IPS-NIHi7 (cell line): Measurements from ENCODE around the gene ZNF107.
"Not testable (repeated sequence)": the region's sequence is repeated elsewhere in the genome, so short reads cannot be mapped to it uniquely, and the experiment has no call there.

Source experiments
- DNase-seq: peaks from one replicate; pipeline ENCODE4 v3.0.0; 2012; ENCODE audit warnings: mixed read lengths; ENCODE audit errors: extremely low spot score

The ZNF107 gene

DNA sequence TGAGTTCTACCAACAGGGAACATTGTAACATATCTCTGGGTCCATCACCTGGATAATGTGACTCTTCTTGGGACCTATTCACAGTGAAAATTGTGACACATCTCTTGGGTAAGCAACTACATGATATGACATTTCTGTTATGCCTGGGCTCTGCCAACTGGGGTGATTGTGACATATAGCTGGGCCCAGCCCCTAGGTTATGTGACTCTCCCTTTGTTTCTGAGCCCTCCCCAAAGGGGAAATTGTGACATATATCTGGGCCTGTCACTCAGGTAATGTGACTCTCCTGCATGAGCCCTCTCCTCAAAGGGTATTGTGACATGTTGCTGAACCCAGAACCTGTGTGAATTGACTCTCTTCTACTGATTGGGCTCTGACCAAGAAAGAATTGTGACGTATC, 22.4 kb upstream of the ZNF107 start:
- no peak for DNase-seq

GRCh38 chr7:64651203-64651602, 14.7 kb upstream of the ZNF107 start:
- no peak for DNase-seq

- no peak for DNase-seq
These were observed 14.2 kb upstream of the ZNF107 start for GRCh38 chr7:64651632-64652165.

DNA sequence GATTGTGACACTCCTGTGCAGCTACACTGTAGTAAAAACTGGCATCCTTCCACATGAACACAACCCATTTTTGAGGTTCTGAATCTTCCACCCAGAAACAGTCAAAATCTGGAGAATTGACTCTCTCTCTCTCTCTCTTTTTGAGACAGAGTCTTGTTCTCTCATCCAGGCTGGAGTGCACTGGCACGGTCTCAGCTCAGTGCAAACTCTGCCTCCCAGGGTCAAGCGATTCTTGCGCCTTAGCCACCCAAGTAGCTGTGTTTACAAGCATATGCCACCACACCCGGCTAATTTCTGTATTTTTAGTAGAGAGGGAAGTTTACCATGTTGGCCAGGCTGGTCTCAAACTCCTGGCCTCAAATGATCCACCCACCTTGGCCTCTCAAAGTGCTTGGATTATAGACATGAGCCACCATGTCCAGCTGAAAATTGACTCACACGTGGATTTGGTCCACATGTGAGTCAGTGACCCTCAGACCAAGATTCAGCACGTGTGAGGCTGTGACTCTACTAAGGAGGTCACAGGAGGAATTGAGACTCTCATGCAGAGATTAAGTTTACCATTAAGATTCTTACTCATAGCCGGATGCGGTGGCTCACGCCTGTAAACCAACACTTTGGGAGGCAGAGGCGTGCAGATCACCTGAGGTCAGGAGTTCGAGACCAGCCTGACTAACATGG, 12.1 kb upstream of the ZNF107 start:
- DNase-seq: no peak

- no peak for DNase-seq
These were observed 11.0 kb upstream of the ZNF107 start for GRCh38 chr7:64654796-64655548.

- no peak for DNase-seq
These were observed 10.1 kb upstream of the ZNF107 start for GRCh38 chr7:64655811-64656210.

GRCh38 chr7:64656489-64656888, 9.4 kb upstream of the ZNF107 start:
- DNase-seq: no peak

GRCh38 chr7:64662091-64662490, 3.8 kb upstream of the ZNF107 start:
- not testable (repeated sequence) for DNase-seq

DNA sequence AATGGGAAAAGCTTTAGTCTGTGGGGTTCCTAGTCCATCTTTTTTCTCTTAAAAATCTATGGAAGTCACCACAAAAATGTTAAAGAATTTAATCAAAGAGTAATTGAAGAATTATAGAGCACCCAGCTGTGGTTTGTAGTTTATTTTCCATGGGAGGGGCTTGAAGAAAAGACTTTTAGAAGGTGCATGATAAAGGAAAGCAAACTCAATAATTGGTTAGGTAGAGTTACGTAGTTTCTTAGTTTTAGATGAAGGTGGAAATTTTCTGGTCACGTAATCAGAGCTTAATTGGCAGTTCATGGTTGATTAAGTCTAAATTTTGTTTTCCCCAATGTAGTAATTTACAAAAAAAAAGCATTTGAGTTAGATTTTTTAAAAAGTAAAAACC, 724 bp downstream of the ZNF107 start:
- DNase-seq: no peak

DNA sequence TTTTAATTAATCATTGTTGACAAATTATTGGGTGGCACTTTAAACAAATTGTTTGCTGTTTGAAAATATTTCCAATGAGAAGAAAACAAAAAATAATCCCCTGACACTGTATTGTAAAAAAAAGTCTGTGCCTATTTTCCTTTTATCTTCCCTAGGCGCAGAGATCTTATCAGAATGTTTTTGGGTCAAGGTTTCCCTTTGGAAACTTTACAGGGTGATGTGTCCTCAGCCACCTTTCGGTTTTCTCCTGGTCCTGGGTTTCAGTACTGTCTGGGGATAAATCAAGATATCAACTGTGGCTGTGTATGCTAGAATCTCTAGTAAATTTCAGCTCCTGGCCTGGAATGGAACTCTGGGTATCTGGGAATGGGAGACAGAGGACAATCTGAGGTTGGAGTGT, 1.4 kb downstream of the ZNF107 start:
- DNase-seq: no peak

- no peak for DNase-seq
These were observed 6.5 kb downstream of the ZNF107 start for GRCh38 chr7:64672414-64672813.

DNA sequence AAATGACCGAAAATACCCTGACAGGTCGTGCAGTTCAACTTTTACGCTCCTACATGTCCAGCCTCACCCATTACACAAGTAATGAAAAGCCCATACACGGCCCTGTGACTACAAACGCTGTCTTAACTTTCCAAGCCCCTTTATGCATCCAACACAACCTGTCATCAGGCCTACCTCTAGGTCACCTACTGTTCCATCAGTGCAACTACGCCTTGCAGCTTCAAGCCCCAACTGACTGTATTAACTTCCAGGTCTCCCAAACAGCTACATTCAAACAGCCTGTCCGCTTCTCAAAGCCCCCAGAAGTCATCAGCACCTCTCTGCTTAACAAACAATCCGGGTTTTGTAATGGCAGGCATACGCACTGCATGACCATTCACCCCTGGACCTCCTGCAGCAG, 19.2 kb downstream of the ZNF107 start:
- no peak for DNase-seq

- DNase-seq: no peak
These were observed 19.8 kb downstream of the ZNF107 start for GRCh38 chr7:64685741-64686140.

DNA sequence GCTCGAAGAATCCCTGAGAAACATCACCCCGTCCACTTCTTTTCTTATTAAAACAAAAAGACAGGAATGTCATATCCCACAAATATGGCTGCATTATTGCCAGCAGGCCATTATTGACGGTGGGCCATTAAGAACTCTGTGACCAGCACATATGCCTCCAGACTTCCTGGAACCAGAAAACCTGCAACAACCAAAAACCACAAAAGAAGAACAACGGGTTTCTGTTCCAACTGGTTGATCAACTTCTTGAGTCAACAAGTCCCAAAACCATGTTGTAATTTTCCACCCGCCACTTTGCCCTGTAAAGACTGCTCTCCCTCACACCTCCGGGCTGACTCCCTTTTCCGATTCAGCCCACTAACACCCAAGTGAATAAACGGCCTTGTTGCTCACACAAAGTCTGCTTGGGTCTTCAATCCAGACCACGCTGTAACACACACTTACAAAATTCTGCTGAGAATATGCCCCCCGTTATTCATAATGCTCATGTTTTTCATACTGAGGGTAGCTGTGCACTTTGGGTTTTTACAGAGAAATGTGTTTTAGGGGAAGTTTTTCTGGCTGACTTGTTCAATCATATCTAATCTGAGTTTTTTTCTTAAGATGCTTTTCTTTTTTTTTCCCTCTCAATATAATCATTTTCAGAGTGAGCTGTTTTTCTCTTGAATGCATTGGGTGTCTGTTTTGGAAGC, 20.7 kb downstream of the ZNF107 start:
- no peak for DNase-seq

DNA sequence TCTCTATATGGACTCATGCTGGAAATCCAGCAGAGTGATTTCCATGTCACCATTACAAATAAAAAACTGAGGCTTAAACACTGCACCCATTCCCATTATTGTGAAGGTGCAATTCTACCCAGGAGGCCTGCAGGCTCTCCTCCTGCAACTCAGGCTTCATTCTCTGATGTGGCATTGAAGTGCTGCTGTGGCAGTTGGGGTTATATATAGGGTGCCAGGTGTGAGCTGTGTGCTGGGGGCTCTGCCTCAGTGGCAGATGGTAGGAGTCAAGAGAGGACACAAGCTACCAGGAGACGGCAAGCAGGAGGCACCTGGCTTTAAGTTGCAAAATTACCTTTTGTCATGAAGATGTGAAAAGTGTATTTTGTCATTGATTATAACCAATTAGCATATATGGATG, 21.3 kb downstream of the ZNF107 start:
- no peak for DNase-seq

- DNase-seq: no peak
These were observed 23.1 kb downstream of the ZNF107 start for GRCh38 chr7:64688988-64689387.

DNA sequence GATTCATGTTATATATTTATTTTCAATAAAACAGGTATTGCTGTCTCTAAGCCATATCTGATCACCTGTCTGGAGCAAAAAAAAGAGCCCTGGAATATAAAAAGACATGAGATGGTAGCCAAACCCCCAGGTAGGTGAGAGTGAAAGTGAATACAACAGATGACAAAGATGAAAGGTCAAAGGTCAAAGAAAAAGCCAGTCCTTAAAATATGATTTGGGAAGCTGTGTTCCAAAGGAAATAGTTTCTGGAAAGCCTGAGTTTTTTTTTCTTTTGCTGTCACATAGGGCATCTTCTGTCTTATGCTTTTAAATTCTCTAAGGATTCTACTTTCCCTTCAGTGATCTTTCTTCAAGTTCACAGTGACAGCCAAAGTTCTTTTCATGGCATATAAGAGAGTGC, 25.9 kb downstream of the ZNF107 start:
- DNase-seq: no peak

GRCh38 chr7:64697863-64698262, 31.9 kb downstream of the ZNF107 start:
- not testable (repeated sequence) for DNase-seq

DNA sequence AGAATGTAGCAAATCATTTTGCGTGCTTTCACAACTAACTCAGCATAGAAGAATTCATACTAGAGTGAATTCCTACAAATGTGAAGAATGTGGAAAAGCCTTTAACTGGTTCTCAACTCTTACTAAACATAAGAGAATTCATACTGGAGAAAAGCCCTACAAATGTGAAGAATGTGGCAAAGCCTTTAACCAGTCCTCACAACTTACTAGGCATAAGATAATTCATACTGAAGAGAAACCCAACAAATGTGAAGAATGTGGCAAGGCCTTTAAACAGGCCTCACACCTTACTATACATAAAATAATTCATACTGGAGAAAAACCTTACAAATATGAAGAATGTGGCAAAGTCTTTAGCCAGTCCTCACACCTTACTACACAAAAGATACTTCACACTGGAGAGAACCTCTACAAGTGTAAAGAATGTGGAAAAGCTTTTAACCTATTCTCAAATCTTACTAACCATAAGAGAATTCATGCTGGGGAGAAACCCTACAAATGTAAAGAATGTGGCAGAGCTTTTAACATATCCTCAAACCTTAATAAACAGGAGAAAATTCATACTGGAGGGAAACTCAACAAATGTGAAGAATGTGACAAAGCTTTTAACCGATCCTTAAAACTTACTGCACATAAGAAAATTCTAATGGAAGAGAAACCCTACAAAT, 40.8 kb downstream of the ZNF107 start:
- DNase-seq: no peak

- DNase-seq: not testable (repeated sequence)
These were observed 52.0 kb downstream of the ZNF107 start for GRCh38 chr7:64717896-64718295.

DNA sequence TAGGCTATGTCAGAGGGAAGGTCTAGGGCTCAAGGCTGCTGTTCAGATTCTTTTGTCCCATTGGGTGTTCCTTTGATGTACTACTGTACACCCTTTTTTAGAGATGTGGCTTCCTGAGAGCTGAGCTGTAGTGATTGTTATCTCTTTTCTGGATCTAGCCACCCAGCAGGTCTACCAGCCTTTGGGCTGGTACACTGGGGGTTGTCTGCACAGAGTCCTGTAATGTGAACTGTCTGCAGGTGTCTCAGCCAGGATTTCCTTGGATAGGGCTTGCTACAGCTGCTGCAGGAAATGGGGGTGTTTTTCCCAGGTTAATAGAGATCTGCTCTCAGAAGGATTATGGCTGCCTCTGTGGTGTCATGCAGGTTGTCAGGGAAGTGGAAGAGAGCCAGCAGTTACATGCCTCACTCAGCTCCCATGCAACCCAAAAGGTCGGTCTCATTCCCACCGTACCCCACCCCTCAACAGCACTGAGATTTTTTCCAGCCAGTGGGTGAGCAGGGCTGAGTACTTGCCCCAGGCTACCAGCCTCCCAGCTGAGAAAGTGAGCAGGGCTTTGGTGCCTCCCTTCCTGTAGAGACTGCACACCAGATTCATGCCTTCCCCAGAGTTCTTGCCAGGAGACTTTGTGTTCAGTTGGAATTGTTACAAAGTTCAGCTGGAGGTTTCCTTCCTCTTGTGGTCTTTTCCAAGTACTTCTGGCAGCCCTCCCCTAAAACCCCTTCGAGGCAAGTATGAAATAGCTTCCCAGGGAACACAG, 63.3 kb downstream of the ZNF107 start:
- DNase-seq: no peak
